Activated gamma-delta T cell treated with anti-CD3 and anti-CD28 coated beads, Interleukin-2, amount 50 U/mL, for 16 hours (primary cell): ENCODE results near the gene RILP.

Experiments
- DNase-seq: peaks from one replicate; pipeline ENCODE4 v3.0.0-alpha.2; 2020; ENCODE audit warnings: low read depth

RILP gene

GRCh38 chr17:1597861-1598342 is 51.8 kb downstream of the RILP start:
- no peak for DNase-seq
